Spleen (tissue), 11 donors: ENCODE data around the gene PRAMEF12. TPM values are rescaled to one million over a fixed set of nuclear protein-coding genes. Genes with fewer than 3 reads are reported as not detected.

Experiments used
- DNase-seq: peaks from one replicate; pipeline ENCODE4 v3.0.0-alpha.2; 2020
- H3K27ac ChIP-seq, 8 donors: fragments of 200-600 bp; sonication (generic) in 7 of 8; 1 replicate in 4 of 8; 2 replicates in 4 of 8; pipeline versions ENCODE4 v1.5.0 to v1.8.0; 2016 to 2021; ENCODE audit warnings: inconsistent platforms in 4 of 8, mild to moderate bottlenecking in 4 of 8, moderate library complexity in 1 of 8
- H3K27me3 ChIP-seq, 7 donors: fragments of 200-600 bp; sonication (generic) in 6 of 7; replicated peaks in 1 of 7; 1 replicate in 4 of 7; 2 replicates in 3 of 7; pipeline versions ENCODE4 v1.5.0 to v1.8.0; 2016 to 2021; ENCODE audit warnings: inconsistent platforms in 3 of 7, mild to moderate bottlenecking in 1 of 7
- H3K36me3 ChIP-seq, 6 donors: fragments of 200-600 bp; sonication (generic) in 5 of 6; 1 replicate in 4 of 6; 2 replicates in 2 of 6; pipeline versions ENCODE4 v1.5.0 to v1.8.0; 2016 to 2021; ENCODE audit warnings: inconsistent platforms in 2 of 6
- H3K4me1 ChIP-seq, 6 donors: fragments of 200-600 bp; sonication (generic) in 5 of 6; 1 replicate in 3 of 6; 2 replicates in 3 of 6; pipeline versions ENCODE4 v1.5.0 to v1.8.0; 2016 to 2021; ENCODE audit warnings: inconsistent platforms in 3 of 6
- H3K4me3 ChIP-seq, 8 donors: fragments of 200-600 bp; sonication (generic) in 7 of 8; 1 replicate in 4 of 8; 2 replicates in 4 of 8; pipeline versions ENCODE4 v1.5.0 to v1.8.0; 2016 to 2021; ENCODE audit warnings: inconsistent platforms in 4 of 8, mild to moderate bottlenecking in 4 of 8, moderate library complexity in 2 of 8
- H3K9me3 ChIP-seq, 8 donors: fragments of 200-600 bp; sonication (generic) in 7 of 8; 1 replicate in 4 of 8; 2 replicates in 4 of 8; pipeline versions ENCODE4 v1.5.0 to v1.8.0; 2016 to 2021; ENCODE audit warnings: inconsistent platforms in 4 of 8
- POLR2A ChIP-seq, 3 donors: fragments of 450-650 bp; IDR thresholded peaks; one replicate each; pipeline ENCODE4 v1.5.1; 2017; ENCODE audit warnings: antibody characterized with exemption in 3 of 3, mild to moderate bottlenecking in 1 of 3
- POLR2AphosphoS5 ChIP-seq, 3 donors: sonication (generic); formaldehyde crosslinking; IDR thresholded peaks; one replicate each; pipeline ENCODE4 v1.5.1; 2017; ENCODE audit warnings: antibody characterized with exemption in 3 of 3
- WGBS, 5 donors: extraction: QIAGEN DNeasy Blood & Tissue Kit in 3 of 5; methylation state at CpG; one replicate each; pipeline versions ENCODE4 v1.1.5 to v1.1.7; 2013 to 2018; 5-methylcytosine and 5-hydroxymethylcytosine counted together
- intact Hi-C: fragments of 100-400 bp; cut with DNase I; formaldehyde crosslinking; loops from one replicate; pipeline ENCODE4 v1.15.0; 2023; ENCODE audit warnings: low total_unique reads
- polyA plus RNA-seq, 3 donors: library from polyadenylated mRNA; stranded (reverse); fragments of 200-250 nt; gene quantifications; one replicate each; pipeline ENCODE4 v1.2.1, GENCODE V29; 2013
- total RNA-seq, 7 donors: library from RNA; depleted of rRNA in 3 of 7; stranded (reverse); fragments of >200 nt in 3 of 7; fragmentation: NEBNext Ultra II Directional in 4 of 7; extraction: Animal tissue kit (Norgen Biotek cat#: 25700) in 4 of 7; gene quantifications; one replicate each; pipeline versions ENCODE4 v1.1.0 to v1.2.1, GENCODE V29; 2016 to 2021
- TF ChIP-seq, protein P1 (sequence below), 11 experiments: fragments of 200-600 bp in 7 of 11; fragments of 450-650 bp in 4 of 11; sonication (generic) in 4 of 11; IDR thresholded peaks in 8 of 11; conservative IDR thresholded peaks in 3 of 11; 1 replicate in 7 of 11; 2 replicates in 4 of 11; pipeline versions ENCODE4 v1.4.0 to v1.8.0; 2016 to 2021; ENCODE audit warnings: antibody characterized with exemption in 11 of 11, inconsistent platforms in 4 of 11, mild to moderate bottlenecking in 1 of 11
- donor health status: healthy with polysubstance abuse.
- donor health status: DM: no; HTN: no; CAD: no; lungs with moderate emphysema.
- donor health status: DM: no; HTN: no; CAD: no.
- donor health status: Bipolar disorder and iron deficiency.
- donor health status: healthy.
- donor health status: DM: no; HTN: no; CAD: no.
- donor health status: DM: yes; HTN: yes; CAD: no.

PRAMEF12 gene
- total and polyA plus RNA-seq, 10 donors = not detected

DNA sequence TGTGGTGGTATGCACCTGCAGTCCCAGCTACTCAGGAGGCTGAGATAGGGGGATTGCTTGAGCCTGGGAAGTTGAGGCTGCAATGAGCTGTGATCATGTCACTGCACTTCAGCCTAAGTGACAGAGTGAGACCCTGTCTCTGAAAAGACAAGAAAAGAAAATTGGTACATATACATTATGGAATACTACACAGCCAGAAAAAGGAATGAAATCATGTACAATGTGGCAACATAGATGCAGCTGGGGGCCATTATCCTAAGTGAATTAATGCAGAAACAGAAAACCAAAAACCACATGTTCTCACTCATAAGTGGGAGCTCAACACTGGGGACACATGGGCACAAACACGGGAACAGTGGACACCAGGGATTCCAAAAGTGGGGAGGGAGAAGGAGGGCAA, 34.6 kb upstream of the PRAMEF12 start:
- H3K36me3 ChIP-seq = no peaks in the 10 kb centered on the region
- WGBS, 5 donors = 85 to 94% (median 92%) methylated on average over 1 of the region's 1 CpG
- no peak for DNase-seq

GRCh38 chr1:12739613-12740012, 33.9 kb upstream of the PRAMEF12 start:
- TF ChIP-seq, protein P1, sequence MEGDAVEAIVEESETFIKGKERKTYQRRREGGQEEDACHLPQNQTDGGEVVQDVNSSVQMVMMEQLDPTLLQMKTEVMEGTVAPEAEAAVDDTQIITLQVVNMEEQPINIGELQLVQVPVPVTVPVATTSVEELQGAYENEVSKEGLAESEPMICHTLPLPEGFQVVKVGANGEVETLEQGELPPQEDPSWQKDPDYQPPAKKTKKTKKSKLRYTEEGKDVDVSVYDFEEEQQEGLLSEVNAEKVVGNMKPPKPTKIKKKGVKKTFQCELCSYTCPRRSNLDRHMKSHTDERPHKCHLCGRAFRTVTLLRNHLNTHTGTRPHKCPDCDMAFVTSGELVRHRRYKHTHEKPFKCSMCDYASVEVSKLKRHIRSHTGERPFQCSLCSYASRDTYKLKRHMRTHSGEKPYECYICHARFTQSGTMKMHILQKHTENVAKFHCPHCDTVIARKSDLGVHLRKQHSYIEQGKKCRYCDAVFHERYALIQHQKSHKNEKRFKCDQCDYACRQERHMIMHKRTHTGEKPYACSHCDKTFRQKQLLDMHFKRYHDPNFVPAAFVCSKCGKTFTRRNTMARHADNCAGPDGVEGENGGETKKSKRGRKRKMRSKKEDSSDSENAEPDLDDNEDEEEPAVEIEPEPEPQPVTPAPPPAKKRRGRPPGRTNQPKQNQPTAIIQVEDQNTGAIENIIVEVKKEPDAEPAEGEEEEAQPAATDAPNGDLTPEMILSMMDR (IDR thresholded peaks at IDR 0.05 in 8 of 11, conservative IDR thresholded peaks at IDR 0.05 in 3 of 11) = no peak
- intact Hi-C loops = no loop called here
- Histone ChIP-seq H3K27ac (no peak overlapping the region), H3K4me3 (no peak overlapping the region), H3K36me3 (no peaks in the 10 kb centered on the region), H3K4me1 (no peaks in the 10 kb centered on the region), H3K9me3 (peaks cover 0 to 26% (median 12%) of the 10 kb centered on the region in 8 donors), H3K27me3 (peaks cover 0 to 81% (median 0%) of the 10 kb centered on the region in 7 donors)
- no peak for DNase-seq
- WGBS, 5 donors = 71 to 84% (median 76%) methylated on average over 5 of the region's 5 CpGs

More for the DNA sequence above, 34.6 kb upstream of the PRAMEF12 start:
- H3K27me3 ChIP-seq = peaks cover 0 to 82% (median 0%) of the 10 kb centered on the region in 7 donors
- no peaks in the 10 kb centered on the region for H3K4me1 ChIP-seq
- intact Hi-C loops = no loop called here
- no peak overlapping the region for H3K27ac ChIP-seq
- peaks cover 0 to 26% (median 12%) of the 10 kb centered on the region in 8 donors for H3K9me3 ChIP-seq
- H3K4me3 ChIP-seq = no peak overlapping the region
- TF ChIP-seq POLR2A (IDR thresholded peaks at IDR 0.05) = no peak
- no peak for TF ChIP-seq POLR2AphosphoS5 (IDR thresholded peaks at IDR 0.05)
- TF ChIP-seq, protein P1 (IDR thresholded peaks at IDR 0.05 in 8 of 11, conservative IDR thresholded peaks at IDR 0.05 in 3 of 11) = no peak

DNA sequence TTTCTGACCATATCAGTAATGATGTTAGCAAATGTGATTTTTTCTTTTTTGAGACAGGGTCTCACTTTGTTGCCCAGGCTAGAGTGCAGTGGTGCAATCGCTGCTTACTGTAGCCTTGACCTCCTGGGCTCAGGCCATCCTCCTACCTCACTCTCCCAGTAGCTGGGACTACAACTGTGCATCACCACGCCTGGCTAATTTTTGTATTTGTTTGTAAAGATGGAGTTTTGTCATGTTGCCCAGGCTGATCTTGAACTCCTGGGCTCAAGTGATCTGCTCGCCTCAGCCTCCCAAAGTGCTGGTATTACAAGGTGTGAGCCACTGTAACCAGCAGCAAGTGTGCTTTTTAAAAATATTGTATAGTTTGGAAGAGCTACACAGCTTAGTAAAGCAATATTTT, 31.6 kb upstream of the PRAMEF12 start:
- intact Hi-C loops = no loop called here
- TF ChIP-seq, protein P1 (IDR thresholded peaks at IDR 0.05 in 8 of 11, conservative IDR thresholded peaks at IDR 0.05 in 3 of 11) = no peak
- TF ChIP-seq POLR2AphosphoS5 (IDR thresholded peaks at IDR 0.05) (no peak), POLR2A (IDR thresholded peaks at IDR 0.05) (no peak)
- H3K27me3 ChIP-seq = peaks cover 0 to 83% (median 0%) of the 10 kb centered on the region in 7 donors
- no peak overlapping the region for H3K4me3 ChIP-seq
- peaks cover 0 to 14% (median 1%) of the 10 kb centered on the region in 8 donors for H3K9me3 ChIP-seq
- no peak overlapping the region for H3K27ac ChIP-seq
- H3K4me1 ChIP-seq = no peaks in the 10 kb centered on the region
- H3K36me3 ChIP-seq = no peaks in the 10 kb centered on the region
- WGBS, 5 donors = 68 to 92% (median 73%) methylated on average over 3 of the region's 3 CpGs
- no peak for DNase-seq

DNA sequence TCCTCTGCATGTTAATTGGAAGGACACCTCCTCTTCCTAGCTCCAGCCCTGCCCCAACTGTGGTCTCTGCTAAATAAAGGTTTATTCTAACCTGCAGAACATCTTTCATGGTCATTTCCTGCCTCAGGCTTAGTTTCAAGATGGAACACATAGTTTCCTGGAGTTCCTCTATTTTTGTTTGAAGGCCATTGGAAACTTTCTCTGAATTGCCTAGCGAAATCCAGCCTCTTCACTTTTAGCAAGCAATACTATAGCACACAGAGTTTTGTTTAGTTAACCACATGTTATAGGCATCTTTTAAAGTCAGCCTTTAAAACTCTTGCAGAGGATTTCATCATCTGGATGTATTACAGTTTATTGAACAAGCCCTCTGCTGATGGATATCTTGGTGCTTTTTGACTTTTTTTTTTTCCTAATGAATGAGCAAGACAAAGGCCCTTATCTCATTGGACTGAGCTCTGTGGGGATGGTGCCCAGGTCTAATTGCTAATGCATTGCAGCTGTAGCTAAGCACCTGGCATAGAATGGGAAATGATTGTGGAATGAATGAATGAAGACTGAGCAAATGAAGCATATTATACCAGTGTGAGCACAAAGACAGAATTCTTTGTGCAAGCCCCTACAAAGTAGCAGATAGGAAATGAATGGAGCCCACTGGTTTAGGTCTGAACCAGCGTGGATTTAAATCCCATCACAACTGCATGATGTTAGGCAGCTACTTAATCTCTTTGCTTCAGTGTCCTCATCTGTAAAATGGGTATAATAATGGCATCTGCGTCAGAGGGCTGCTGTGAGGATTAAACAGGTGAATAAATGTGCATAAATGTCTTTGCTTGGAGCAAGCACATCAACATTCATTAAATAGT, 28.2 kb upstream of the PRAMEF12 start:
- H3K4me1 ChIP-seq = no peaks in the 10 kb centered on the region
- peaks cover 0 to 78% (median 0%) of the 10 kb centered on the region in 7 donors for H3K27me3 ChIP-seq
- DNase-seq = no peak
- H3K36me3 ChIP-seq = no peaks in the 10 kb centered on the region
- no peak overlapping the region for H3K4me3 ChIP-seq
- 65 to 75% (median 72%) methylated on average over 3 of the region's 3 CpGs for WGBS, 5 donors
- H3K9me3 ChIP-seq = peaks cover 5 to 39% (median 32%) of the 10 kb centered on the region in 8 donors
- TF ChIP-seq, protein P1 (IDR thresholded peaks at IDR 0.05 in 8 of 11, conservative IDR thresholded peaks at IDR 0.05 in 3 of 11) = no peak
- TF ChIP-seq POLR2AphosphoS5 (IDR thresholded peaks at IDR 0.05) = no peak
- no peak for TF ChIP-seq POLR2A (IDR thresholded peaks at IDR 0.05)
- no peak overlapping the region for H3K27ac ChIP-seq
- intact Hi-C loops = no loop called here
